Endothelial cell of umbilical vein (primary cell): ENCODE data around the gene MMP23B. TPM values are rescaled to one million over a fixed set of nuclear protein-coding genes. Genes with fewer than 3 reads are reported as not detected.

Experiments used
- BruUV-seq: library from RNA; stranded (reverse); fragments of 400-500 nt; replicated peaks from 2 replicates; lab custom pipeline; 2021; lab: Mats Ljungman, UMichigan
- CTCF ChIA-PET: fragments of 300-600, 350-600 bp; sonication (Branson Sonifier 250); formaldehyde crosslinking; loops from one replicate; lab custom pipeline; 2021; ENCODE audit warnings: antibody characterized with exemption, inconsistent platforms; lab: Charles Lee
- POLR2A ChIA-PET: fragments of 300-600, 350-600 bp; sonication (Branson Sonifier 250); formaldehyde crosslinking; loops from one replicate; lab custom pipeline; 2021; ENCODE audit warnings: antibody characterized with exemption, inconsistent platforms; lab: Charles Lee
- DNase-seq: peaks from one replicate; pipeline ENCODE4 v3.0.0-alpha.2; 2011; ENCODE audit warnings: low read depth, low spot score
- FAIRE-seq: peaks from 2 replicates; lab custom pipeline; 2011; peaks lifted over from hg19 to GRCh38; lab: Jason Lieb, UNC
- H2AFZ ChIP-seq: 2 replicates; pipeline ENCODE4 v1.6.0; 2012; ENCODE audit warnings: low read depth, low read length, control low read depth, inconsistent platforms
- H3K27ac ChIP-seq: 2 replicates; pipeline ENCODE4 v1.5.1; 2011; ENCODE audit warnings: low read depth, mild to moderate bottlenecking, control low read depth, low read length, moderate library complexity; ENCODE audit not compliant: insufficient read depth
- H3K27me3 ChIP-seq, 2 experiments: 2 replicates each; pipeline versions ENCODE4 v1.6.0 to v1.6.1; 2011; ENCODE audit warnings: low read length in 2 of 2, mixed read lengths in 1 of 2; ENCODE audit not compliant: control insufficient read depth in 2 of 2, insufficient read depth in 2 of 2
- H3K36me3 ChIP-seq, 2 experiments: 2 replicates in 1 of 2; 3 replicates in 1 of 2; pipeline ENCODE4 v1.5.1; 2011; ENCODE audit warnings: low read length in 2 of 2, mild to moderate bottlenecking in 1 of 2, moderate library complexity in 1 of 2; ENCODE audit not compliant: control insufficient read depth in 2 of 2, insufficient read depth in 2 of 2; ENCODE audit errors: extremely low read depth in 1 of 2
- H3K4me1 ChIP-seq: 3 replicates; pipeline ENCODE4 v1.5.1; 2011; ENCODE audit warnings: mild to moderate bottlenecking, low read length; ENCODE audit not compliant: control insufficient read depth, insufficient read depth; ENCODE audit errors: extremely low read depth
- H3K4me2 ChIP-seq: 2 replicates; pipeline ENCODE4 v1.6.1; 2011; ENCODE audit warnings: low read length, control low read depth, mixed read lengths; ENCODE audit not compliant: insufficient read depth
- H3K4me3 ChIP-seq, 3 experiments: fragments of 200-600 bp in 1 of 3; sonication (generic), shearing (Covaris generic) in 1 of 3; replicated peaks in 1 of 3; 2 replicates each; pipeline ENCODE4 v1.5.1; 2011 to 2016; ENCODE audit warnings: control low read depth in 3 of 3, low read length in 3 of 3, mild to moderate bottlenecking in 2 of 3, inconsistent platforms in 1 of 3, low read depth in 1 of 3, moderate library complexity in 1 of 3; ENCODE audit not compliant: insufficient read depth in 1 of 3
- H3K79me2 ChIP-seq: 2 replicates; pipeline ENCODE4 v1.6.0; 2012; ENCODE audit warnings: low read length, inconsistent platforms; ENCODE audit not compliant: control insufficient read depth, insufficient read depth
- H3K9ac ChIP-seq: replicated peaks from 2 replicates; pipeline ENCODE3; 2011; ENCODE audit warnings: low read length, control low read depth; ENCODE audit not compliant: insufficient read depth; ENCODE audit errors: extremely low read depth
- H3K9me1 ChIP-seq: replicated peaks from 3 replicates; pipeline ENCODE4 v1.6.0; 2011; ENCODE audit warnings: mild to moderate bottlenecking, low read length; ENCODE audit not compliant: control insufficient read depth, insufficient read depth; ENCODE audit errors: extremely low read depth
- H3K9me3 ChIP-seq: replicated peaks from 2 replicates; pipeline ENCODE4 v1.5.1; 2012; ENCODE audit warnings: low read length, inconsistent platforms; ENCODE audit not compliant: control insufficient read depth, insufficient read depth
- H4K20me1 ChIP-seq: replicated peaks from 2 replicates; pipeline ENCODE3; 2011; ENCODE audit warnings: mild to moderate bottlenecking, low read length; ENCODE audit not compliant: control insufficient read depth, insufficient read depth; ENCODE audit errors: extremely low read depth
- CTCF ChIP-seq, 2 donors: IDR thresholded peaks; 1 replicate in 1 of 2; 2 replicates in 1 of 2; pipeline ENCODE4 v1.5.1; 2011; ENCODE audit warnings: low read length in 2 of 2, mild to moderate bottlenecking in 2 of 2, moderate library complexity in 2 of 2, control low read depth in 1 of 2, inconsistent platforms in 1 of 2, low read depth in 1 of 2; ENCODE audit not compliant: insufficient read depth in 1 of 2; ENCODE audit errors: extremely low read depth in 1 of 2
- GATA2 ChIP-seq: IDR thresholded peaks from 2 replicates; pipeline ENCODE4 v1.7.0; 2011; ENCODE audit warnings: low read depth, mild to moderate bottlenecking, moderate library complexity, mixed read lengths, low read length; ENCODE audit not compliant: insufficient read length, insufficient read depth
- MAX ChIP-seq: IDR thresholded peaks from 2 replicates; pipeline ENCODE4 v1.6.1; 2011; ENCODE audit not compliant: insufficient read depth, insufficient read length
- MYC ChIP-seq: IDR thresholded peaks from one replicate; pipeline ENCODE4 v1.6.1; 2011; ENCODE audit warnings: mild to moderate bottlenecking, low read depth, low read length
- POLR2A ChIP-seq: IDR thresholded peaks from 2 replicates; pipeline ENCODE4 v1.6.1; 2012; ENCODE audit warnings: low read depth, mild to moderate bottlenecking, control low read depth, low read length
- POLR2AphosphoS5 ChIP-seq: IDR thresholded peaks from 2 replicates; pipeline ENCODE4 v1.6.1; 2012; ENCODE audit warnings: low read depth, mild to moderate bottlenecking, control low read depth, low read length, moderate library complexity; ENCODE audit not compliant: insufficient read depth
- dilution Hi-C: fragments of 300-500 bp; cut with MboI; formaldehyde crosslinking; loops from one replicate; pipeline ENCODE4 v1.15.0; 2019; ENCODE audit warnings: low sequenced_read_pairs; ENCODE audit not compliant: extremely low pct_ligation_motif_present
- intact Hi-C: fragments of 100-400 bp; cut with micrococcal nuclease; formaldehyde crosslinking; loops from one replicate; pipeline ENCODE4 v1.10.0; 2022
- polyA plus RNA-seq, 4 experiments: library from polyadenylated mRNA; depleted of rRNA in 3 of 4; stranded (reverse) in 3 of 4; unstranded in 1 of 4; fragments of >200 nt; gene quantifications; 2 replicates each; pipeline versions ENCODE4 v1.2.1 to v1.2.3, GENCODE V29; 2011 to 2012; ENCODE audit warnings: missing spikeins in 1 of 4
- total RNA-seq: library from RNA; stranded (reverse); gene quantifications from 2 replicates; pipeline ENCODE4 v1.2.3, GENCODE V29; 2021

The MMP23B gene
- total and polyA plus RNA-seq, 2 donors (not counting 3 experiments of a cell fraction or from before 2014, with no cell fraction given): 0.62 to 5.3 TPM

GRCh38 chr1:1629430-1630190 lies 2.4 kb upstream of the MMP23B start:
- Histone ChIP-seq H3K9ac (no peak overlapping the region), H3K36me3 (no peaks in the 10 kb centered on the region), H4K20me1 (no peaks in the 10 kb centered on the region), H3K27ac (no peak overlapping the region), H3K9me3 (no peaks in the 10 kb centered on the region), H3K4me3 (no peak overlapping the region), H3K27me3 (peaks cover 3 to 24% of the 10 kb centered on the region in 2 experiments), H2AFZ (no peak overlapping the region), H3K4me2 (no peak overlapping the region), H3K9me1 (no peaks in the 10 kb centered on the region), H3K79me2 (no peaks in the 10 kb centered on the region), H3K4me1 (no peaks in the 10 kb centered on the region)
- CTCF ChIA-PET: interaction anchor here (1.0 to 1.6 kb wide), 3 partner anchors 10 to 276 kb away, joined by 3 read pairs; no protein-coding TSS in a partner anchor
- POLR2A ChIA-PET: no interaction called here
- TF ChIP-seq GATA2: no peak
- TF ChIP-seq MYC: no peak
- TF ChIP-seq MAX: no peak
- TF ChIP-seq POLR2A: no peak
- no peak for TF ChIP-seq CTCF (IDR thresholded peaks at IDR 0.05; ENCODE audit: extremely low read depth in 1 of 2, insufficient read depth in 1 of 2, low read depth in 1 of 2, low read length in 2 of 2)
- TF ChIP-seq POLR2AphosphoS5: no peak
- no peak for DNase-seq
- dilution Hi-C loops (no loop called here), intact Hi-C loops (no loop called here)
- no peak for FAIRE-seq
- BruUV-seq: no TSS peak
